ENCODE measurements around the gene ARRDC1. TPM values are rescaled to one million over a fixed set of nuclear protein-coding genes. Genes with fewer than 3 reads are reported as not detected.

The ARRDC1 gene
- total RNA-seq, 1 donor from 2014 or later = 109 TPM

DNA sequence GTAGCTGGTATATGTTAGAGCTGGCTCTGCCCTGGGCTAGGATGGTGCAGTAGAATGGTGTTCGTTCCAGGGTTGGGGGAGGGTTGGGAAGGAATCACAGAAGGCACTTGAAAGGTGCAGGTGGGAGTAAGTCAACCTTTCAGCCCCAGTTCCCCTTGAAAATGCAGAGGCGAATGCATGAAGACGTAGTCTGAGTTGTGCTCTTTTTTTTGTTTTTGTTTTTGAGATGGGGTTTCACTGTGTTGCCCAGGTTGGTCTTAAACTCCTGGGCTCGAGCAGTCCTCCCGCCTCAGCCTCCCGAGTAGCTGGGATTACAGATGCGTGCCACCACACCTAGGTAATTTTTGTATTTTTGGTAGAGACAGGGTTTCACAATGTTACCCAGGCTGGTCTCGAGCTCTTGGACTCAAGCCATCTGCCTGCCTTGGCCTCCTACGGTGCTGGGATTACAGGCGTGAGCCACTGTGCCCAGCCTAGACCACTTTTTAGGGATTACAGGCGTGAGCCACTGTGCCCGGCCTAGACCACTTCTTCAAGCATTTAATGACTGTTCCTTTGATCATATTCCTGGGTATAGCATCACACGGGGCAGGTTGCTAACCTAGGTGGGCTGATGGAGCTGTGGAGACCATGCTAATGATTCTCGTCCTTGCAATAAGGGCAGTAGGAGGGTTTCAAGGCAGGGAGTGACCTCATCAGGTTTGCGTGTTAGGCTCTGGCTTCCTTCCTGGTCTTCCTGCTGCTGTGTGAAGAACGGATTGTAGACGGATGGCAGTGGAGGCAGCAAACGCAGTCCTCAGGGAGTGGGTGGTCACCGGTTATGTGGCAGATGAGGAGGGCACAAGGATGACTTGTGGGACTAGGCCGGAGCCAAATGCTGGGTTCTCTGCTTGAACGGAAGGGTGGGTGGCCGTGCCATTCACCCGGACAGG, 27.0 kb downstream of the ARRDC1 start:
- intact Hi-C loops (cut with micrococcal nuclease) = no loop called here

DNA sequence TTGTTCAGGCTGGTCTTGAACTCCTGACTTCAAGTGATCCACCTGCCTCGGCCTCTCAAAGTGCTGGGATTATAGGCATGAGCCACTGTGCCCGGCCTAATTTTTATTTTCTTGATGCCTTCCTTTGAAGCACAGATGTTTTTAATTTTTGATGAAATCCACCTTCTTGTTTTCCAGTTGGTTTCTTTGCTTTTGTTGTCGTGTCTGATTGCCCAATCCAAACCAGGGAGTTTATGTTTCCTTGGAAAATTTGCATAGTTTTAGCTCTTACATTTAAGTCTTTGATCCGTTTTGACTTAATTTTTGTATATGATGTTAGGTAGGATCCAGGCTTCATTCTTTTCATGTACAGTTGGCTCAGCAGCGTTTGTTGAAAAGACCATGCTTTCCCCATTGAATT, 28.5 kb downstream of the ARRDC1 start:
- intact Hi-C loops (cut with micrococcal nuclease) = no loop called here

DNA sequence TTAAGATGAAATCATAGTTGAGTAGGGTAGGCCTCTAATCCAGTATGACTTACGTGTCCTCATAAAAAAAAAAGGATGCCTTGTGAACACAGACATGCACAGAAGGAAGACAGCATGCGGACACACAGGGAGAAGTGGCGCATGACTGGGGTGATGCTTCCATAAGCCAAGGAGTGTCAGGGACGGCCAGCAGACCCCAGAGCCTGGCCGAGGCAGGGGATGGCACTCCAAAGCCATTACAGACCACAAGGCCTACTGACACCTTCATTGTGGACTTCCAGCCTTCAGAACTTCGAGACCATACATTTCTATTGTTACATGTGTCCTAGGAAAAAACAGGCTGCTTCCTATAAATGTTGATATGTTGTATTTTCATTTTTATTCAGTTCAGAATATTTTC, 33.2 kb downstream of the ARRDC1 start:
- intact Hi-C loops (cut with micrococcal nuclease) = loop anchor here (1.0 kb wide), 3 partner anchors 10 to 32 kb away; no protein-coding TSS in a partner anchor

DNA sequence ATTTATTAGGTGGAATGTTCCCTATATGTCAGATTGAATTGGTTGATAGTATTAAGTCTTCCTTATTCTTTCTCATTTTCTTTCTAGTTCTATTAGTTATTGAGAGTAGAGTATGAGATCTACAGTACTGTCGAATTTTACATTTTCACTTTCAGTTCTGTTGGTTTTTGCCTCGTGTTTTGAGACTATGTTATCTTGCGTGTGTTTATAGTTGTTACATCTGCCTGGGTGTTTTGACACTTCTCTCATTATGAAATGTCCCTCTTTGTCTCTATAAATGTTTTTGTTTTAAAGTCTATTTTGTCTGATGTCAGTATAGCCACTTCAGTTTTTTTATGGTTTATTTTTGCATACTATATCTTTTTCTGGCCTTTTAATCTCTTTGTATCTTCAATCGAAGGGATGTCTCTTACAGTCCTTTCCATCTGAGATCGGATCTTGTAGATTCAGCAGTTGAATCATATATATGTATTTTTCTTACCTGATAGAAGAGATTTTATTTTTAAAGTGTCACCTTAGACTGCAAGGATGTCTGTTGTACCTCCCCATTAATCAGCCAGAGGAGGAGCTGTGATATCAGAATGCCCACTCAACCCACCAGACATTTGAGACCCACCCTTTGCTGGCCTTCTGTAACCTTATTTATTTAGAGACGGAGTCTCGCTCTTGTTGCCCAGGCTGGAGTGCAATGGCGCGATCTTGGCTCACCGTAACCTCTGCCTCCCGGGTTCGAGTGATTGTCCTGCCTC, 34.0 kb downstream of the ARRDC1 start:
- intact Hi-C loops (cut with micrococcal nuclease) = loop anchor here (1.0 kb wide), 3 partner anchors 11 to 33 kb away; no protein-coding TSS in a partner anchor

DNA sequence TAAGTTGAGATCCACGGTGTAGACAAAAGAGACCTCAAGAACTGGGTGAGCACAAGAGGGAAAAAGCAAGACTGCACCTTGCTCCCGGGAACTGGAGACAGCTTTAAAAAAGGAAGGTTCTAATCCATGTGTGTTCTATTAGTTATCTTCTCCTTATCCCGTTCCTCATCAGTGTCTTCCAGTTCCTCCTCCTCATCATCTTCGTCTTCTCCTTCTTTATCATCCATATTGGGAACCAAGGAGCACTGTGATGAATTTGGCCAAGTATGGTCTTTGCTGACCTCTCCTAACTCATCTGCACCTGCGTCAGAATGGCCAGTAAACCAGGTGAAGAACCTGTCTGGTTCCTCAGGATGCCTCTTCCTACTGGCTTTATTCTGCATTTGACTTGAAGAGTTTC, 35.4 kb downstream of the ARRDC1 start:
- intact Hi-C loops (cut with micrococcal nuclease) = no loop called here

DNA sequence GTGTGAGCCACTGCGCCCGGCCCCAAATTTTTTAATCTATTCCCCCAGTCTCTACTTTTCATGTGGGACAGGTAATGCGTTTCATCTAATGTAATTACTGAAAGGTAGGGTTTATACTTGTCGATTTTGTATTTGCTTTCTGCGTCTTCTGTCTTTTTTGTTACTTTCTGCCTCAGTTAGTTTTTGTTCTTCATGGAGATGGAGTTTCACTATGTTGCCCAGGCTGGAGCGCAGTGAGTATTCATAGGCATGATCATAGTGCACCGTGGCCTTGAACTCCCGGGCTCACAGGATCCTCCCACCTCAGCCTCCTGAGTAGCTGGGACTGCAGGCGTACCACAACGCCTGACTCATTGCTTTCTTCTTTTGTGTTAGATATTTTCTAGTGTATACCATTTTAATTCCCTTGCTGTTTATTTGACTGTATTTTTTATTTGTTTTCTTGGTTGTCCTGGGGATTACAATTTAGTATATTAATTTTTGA, 36.7 kb downstream of the ARRDC1 start:
- intact Hi-C loops (cut with micrococcal nuclease) = no loop called here

DNA sequence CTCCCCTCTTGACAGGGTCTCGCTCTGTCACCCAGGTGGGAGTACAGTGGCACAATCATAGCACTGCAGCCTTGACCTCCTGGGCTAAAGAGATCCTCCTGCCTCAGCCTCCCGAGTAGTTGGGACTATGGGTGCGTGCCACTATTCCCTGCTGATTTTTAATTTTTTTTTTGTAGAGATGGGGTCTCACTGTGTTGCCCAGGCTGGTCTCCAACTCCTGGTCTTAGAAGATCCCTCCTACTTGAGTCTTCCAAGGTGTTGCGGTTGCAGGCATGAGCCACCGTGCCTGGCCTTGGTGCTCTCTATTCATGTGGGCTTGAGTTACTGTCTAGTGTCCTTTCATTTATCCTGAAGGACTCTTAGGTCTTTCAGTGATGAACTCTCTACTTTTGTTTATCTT, 37.4 kb downstream of the ARRDC1 start:
- intact Hi-C loops (cut with micrococcal nuclease) = no loop called here

DNA sequence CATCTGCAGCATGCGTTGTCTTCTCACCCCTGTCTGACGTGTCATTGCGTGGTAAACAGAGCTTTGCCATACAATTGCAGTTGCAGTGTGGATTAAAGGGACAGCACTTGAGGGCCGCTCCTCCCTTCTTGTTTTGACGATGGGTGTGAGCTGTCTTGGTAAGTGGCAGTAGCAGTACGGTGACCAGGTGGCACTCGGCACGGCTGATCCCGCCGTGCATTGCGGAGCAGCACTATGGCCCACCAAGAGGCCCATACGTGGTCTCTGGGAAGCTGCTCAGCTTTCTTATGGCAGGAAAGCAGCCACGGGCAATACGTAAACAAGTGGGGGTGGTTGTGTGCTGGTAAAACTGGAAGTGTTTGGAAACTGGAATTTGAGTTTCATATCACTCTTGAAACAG, 38.4 kb downstream of the ARRDC1 start:
- intact Hi-C loops (cut with micrococcal nuclease) = no loop called here

DNA sequence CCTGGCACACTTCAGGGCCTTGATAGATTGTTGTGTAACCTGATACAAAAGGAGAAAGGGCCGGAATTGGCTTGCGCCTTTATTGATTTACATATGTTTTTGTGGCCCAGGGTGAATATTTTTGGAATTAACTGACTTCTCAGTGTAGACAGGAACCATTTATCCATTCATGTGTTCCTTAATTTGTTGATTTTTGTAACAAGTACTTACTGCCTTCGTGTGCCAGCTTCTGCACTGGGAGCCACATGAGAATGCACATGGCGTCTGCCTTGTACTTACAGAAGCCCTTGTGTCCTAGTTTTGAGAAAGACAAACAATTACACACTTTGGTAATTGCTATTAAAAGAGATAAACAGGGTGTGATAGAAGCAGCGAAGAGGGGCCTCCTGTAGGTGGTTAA, 39.7 kb downstream of the ARRDC1 start:
- intact Hi-C loops (cut with micrococcal nuclease) = no loop called here

DNA sequence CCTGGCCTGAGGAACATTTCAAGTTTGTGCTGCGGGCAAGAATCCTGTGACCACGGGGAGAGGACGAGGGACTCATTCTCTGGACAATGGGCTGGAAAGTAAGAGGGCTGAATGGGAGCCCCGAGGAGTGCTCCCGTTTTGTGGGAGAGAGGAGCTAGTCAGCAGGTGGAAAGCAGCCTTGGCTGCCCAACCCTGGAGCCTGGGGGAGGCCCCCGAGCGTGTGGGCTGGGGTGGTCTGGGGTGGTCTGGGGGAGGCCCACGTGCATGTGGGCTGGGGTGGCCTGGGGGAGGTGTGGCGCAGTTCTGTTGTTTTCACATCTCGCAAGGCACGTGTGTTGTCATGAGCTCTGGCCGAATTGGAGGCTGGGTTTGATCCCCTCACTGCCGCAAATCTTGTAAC, 40.9 kb downstream of the ARRDC1 start:
- intact Hi-C loops (cut with micrococcal nuclease) = no loop called here

DNA sequence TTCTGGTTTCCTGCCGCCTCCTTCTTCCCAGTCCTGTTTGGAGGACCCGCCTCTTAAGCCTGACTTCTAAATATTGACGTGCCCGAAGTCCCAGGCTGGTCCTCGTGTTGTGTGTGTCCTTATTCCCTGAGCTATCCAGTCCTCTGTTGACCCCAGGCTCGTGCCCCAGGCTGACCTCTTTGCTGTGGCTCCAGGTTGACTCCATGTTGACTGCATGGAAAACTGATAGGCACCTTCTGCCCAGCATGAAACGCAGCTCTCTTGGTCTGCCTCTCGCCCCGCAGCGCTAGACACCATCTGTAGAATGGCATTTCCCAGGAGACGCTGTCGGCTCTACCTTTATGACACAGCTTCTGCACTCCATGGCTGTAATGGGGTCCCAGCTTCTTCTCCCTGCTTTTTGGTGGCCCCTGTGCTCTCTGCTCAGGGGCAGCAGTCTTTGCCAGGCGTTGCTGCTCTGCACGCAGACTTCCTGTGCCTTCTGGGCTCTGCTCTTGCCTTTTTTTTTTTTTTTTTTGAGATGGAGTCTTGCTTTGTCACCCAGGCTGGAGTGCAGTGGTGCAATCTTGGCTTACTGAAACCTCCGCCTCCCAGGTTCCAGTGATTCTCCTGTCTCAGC, 41.7 kb downstream of the ARRDC1 start:
- intact Hi-C loops (cut with micrococcal nuclease) = no loop called here

DNA sequence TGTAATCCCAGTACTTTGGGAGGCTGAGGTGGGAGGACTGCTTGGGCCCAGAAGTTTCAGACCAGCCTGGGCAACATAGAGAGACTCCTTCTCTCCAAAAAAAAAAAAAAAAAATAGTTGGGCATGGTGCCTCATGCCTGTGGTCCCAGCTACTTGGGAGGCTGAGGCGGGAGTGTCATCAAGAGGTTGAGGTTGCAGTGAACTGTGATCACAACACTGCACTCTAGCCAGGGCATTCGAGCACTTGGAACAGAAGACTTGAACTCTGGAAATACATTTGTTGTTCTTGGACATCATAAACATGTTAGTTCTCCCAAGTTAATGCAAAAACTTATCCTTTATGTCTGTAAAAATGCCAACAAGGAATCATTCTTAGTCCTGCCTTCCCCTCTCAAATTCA, 42.9 kb downstream of the ARRDC1 start:
- intact Hi-C loops (cut with micrococcal nuclease) = no loop called here

DNA sequence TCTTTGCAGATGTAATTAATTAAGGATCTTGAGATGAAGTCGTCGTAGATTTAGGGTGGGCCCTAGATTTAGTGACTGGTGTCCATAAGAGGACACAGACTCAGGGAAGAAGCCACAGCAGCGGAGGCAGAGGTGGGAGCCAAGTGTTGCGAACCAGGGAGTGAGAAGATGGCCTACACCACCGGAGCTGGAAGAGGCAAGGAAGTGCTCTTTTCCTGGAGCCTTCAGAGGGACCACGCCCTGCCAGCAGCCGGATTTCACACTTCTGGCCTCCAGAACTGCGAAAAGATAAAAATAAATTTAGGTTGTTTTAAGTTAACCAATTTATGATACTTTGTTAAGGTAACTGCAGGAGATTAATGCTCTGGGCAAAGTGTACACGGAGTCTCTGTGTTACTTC, 44.1 kb downstream of the ARRDC1 start:
- intact Hi-C loops (cut with micrococcal nuclease) = no loop called here

DNA sequence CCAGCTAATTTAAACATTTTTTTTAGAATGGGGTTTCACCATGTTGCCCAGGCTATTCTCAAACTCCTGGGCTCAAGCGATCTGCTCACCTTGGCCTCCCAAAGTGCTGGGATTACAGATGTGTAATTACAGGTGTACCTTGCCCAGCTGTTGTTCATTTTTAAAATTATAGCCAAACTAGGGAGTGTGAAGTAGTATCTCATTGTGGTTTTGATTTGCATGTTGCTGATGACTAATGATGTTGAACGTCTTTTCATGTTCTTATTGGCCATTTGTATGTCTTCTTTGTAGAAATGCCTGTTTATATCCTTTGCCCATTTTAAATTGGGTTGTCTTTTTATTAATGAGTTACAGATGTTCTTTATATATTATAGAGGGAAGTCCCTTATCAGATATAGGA, 44.8 kb downstream of the ARRDC1 start:
- intact Hi-C loops (cut with micrococcal nuclease) = no loop called here

DNA sequence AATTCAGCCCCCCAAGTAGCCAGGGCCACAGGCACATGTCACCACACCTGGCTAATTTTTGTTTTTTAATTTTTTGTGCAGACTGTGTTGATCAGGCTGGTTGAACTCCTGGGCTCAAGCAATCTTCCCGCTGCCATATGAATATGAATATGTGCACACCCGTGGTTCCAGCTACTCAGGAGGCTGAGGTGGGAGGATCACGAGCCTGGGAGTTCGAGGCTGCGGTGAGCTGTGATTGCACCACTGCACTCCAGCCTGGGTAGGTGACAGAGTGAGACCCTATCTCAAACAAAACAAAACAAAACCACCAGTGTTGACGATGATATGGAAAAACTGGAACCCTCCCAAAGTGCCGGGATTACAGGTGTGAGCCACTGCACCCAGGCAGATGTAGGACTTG, 45.3 kb downstream of the ARRDC1 start:
- intact Hi-C loops (cut with micrococcal nuclease) = no loop called here

DNA sequence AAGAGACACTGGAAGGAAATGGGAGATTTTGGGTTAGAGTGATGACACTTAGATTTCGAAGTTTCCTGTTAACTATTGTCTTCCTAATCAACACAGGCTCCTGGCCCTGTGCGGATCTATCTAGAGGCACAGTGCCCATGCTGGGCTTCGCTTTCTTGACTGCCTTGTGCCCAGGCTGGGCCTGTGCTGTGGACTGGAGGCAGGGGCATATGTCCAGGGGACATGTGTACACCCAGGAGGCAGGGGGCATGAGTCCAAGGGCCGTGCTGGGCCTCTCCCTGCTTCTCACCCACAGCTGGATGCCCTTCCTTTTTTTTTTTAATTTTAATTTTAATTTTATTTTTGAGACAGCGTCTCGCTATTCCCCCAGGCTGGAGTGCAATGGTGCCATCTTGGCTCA, 50.9 kb downstream of the ARRDC1 start:
- intact Hi-C loops (cut with micrococcal nuclease) = no loop called here

DNA sequence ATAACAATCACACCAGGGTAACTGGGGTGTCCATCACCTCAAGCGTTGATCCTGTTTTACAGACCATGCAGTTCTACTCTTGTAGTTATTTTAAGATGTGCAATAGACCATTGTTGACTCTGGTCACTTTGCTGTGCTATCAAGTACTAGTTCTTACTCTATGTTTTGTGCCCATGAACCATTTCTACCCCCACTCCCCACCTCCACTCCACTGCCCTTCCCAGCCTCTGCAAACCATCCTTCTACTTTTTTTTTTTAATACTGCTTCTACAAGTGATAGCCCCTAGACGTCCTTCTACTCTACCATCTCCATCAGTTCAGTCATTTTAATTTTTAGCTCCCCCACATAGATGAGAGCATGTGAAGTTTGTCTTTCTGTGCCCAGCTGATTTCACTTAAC, 52.1 kb downstream of the ARRDC1 start:
- intact Hi-C loops (cut with micrococcal nuclease) = no loop called here

DNA sequence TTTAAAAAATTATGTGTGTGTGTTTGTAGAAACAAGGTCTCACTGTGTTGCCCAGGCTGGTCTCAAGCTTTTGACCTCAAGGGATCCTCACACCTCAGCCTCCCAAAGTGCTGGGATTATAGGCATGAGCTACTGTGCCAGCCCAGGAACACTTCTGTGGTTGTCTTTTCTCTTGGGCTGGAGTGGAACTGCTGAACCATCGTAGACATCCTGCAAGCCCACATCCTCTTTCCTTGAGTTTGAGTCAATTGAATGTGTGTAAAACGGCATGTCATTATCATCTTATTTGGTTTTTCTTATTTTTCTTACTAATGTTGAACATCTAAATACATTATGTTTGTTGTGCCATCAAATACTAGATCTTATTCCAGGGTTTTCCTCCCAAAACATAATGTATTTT, 53.3 kb downstream of the ARRDC1 start:
- intact Hi-C loops (cut with micrococcal nuclease) = no loop called here

DNA sequence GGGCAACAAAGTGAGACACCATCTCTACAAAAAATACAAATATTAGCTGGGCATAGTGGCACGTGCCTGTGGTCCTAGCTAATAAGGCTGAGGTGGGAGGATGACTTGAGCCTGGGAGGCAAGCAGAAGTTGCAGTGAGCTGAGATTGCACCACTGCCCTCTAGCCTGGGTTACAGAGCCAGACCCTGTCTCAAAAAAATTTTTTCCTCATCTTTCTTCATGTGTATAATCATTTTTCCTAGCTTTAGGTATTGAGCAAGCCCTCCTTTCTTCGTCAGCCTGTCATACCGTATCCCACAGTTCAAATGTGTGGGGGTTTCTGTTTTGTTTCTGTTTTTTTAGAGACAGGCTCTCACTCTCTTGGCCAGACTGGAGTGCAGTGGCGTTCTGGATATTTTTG, 54.7 kb downstream of the ARRDC1 start:
- intact Hi-C loops (cut with micrococcal nuclease) = no loop called here

DNA sequence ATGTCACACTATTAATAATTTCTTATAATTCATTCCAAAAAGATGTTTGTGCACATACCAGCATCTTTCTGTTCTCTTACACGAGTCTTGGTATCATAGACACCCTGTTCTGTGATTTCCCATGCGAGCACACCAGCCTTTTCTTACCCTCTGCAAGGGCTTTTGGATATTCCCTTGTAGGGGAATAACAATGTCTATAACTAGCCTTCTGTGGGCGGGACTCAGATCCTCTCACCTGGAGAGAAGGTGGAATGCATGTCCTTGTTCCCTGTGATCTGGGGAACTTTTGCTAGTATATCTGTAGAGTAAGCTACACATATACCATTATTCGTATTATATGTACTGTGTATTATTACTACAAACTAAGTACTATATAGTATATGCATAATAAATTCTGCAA, 58.1 kb downstream of the ARRDC1 start:
- intact Hi-C loops (cut with micrococcal nuclease) = no loop called here

DNA sequence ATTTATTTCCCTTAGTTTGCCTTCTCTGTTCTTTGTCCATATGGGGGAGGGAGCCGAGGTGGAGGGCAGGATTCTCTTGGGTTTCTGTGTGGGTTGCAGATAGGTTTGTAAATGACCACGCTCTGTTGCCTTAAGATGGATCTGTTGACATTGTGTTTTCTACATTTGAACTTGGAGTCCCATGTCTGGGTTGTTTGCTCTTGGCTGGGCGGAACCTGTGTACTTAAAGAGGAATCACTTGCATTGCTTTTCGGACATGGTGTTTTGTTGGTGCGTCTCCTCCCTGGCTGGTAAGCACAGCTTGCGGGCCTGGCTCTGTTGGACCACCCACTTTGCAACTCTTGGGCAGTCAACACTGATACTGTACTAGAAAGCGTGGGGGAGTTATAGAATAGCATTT, 59.2 kb downstream of the ARRDC1 start:
- intact Hi-C loops (cut with micrococcal nuclease) = no loop called here

All from T-helper 1 cell treated with Interleukin-12 subunit alpha and Interleukin-12 subunit beta and Interleukin-4 antibody, amounts not matched to agents 30 ng/mL and 1 ng/mL, for 36 hours (primary cell).